ENCODE results near the gene FYB1. TPM values are rescaled to one million over a fixed set of nuclear protein-coding genes. Genes with fewer than 3 reads are reported as not detected.

Gene FYB1
- total and polyA plus RNA-seq, 2 of the 8 experiments (the other 6 are each of a cell fraction or from before 2014, with no cell fraction given) = not detected

- no peaks in the 10 kb centered on the region; the same call in 1 of the 2 replicates for H3K79me1 ChIP-seq (ENCODE audit: low read depth, low read length)
- H3K79me2 ChIP-seq (ENCODE audit: control insufficient read depth in 1 of 2, insufficient read depth in 2 of 2, low read length in 2 of 2) = peaks cover 0 to 95% of the 10 kb centered on the region in 2 experiments; a peak in 3 of 4 replicates
- WGBS, 2 experiments (ENCODE audit: extremely low coverage in 1 of 2, insufficient coverage in 1 of 2, insufficient read length in 1 of 2, insufficient replicate concordance in 2 of 2, low coverage in 1 of 2, low lambda C conversion rate in 2 of 2, missing lambda C conversion rate in 1 of 2) = 82% methylated on average over 3 of the region's 3 CpGs; no CpG with 5 or more reads in 1 of the 2 experiments
- H3K4me3 ChIP-seq (ENCODE audit: extremely low read depth in 1 of 4, insufficient read depth in 2 of 4, low read depth in 3 of 4, low read length in 4 of 4) = no peak overlapping the region
- no peak overlapping the region for H2BK15ac ChIP-seq (ENCODE audit: low read length)
- H2BK12ac ChIP-seq (ENCODE audit: low read depth, low read length) = no peak overlapping the region
- no peak overlapping the region for H3K56ac ChIP-seq (replicated peaks; ENCODE audit: insufficient read length, low read depth, low read length)
- H3K9ac ChIP-seq (replicated peaks in 1 of 4; ENCODE audit: extremely low read depth in 1 of 4, low read depth in 3 of 4, low read length in 3 of 4) = no peak overlapping the region
- no peaks in the 10 kb centered on the region for H3K27me3 ChIP-seq (replicated peaks in 1 of 4; ENCODE audit: control insufficient read depth in 3 of 4, extremely low read depth in 1 of 4, insufficient read depth in 3 of 4, low read length in 3 of 4)
- DNase-seq (ENCODE audit: low read depth in 1 of 2, low spot score in 2 of 2) = no peak
- H4K91ac ChIP-seq (replicated peaks; ENCODE audit: insufficient read length, low read length) = no peak overlapping the region
- no peak for FAIRE-seq
- H2BK120ac ChIP-seq (replicated peaks; ENCODE audit: low read depth, low read length) = no peak overlapping the region
- CTCF ChIA-PET (ENCODE audit: partially characterized antibody) = interaction anchor here (1.0 kb wide), 1 partner anchor 12 kb away, joined by 3 read pairs; no protein-coding TSS in a partner anchor
- peaks cover 0 to 4% (median 3%) of the 10 kb centered on the region in 4 experiments; a peak in 3 of 7 replicates for H3K4me1 ChIP-seq (replicated peaks in 1 of 4; ENCODE audit: control insufficient read depth in 3 of 4, insufficient read depth in 4 of 4, low read length in 3 of 4)
- no peak overlapping the region for H3K27ac ChIP-seq (ENCODE audit: low read depth, low read length)
- H2AK5ac ChIP-seq (ENCODE audit: low read depth, low read length) = no peak overlapping the region
- no peak overlapping the region for H4K8ac ChIP-seq (ENCODE audit: extremely low read depth, insufficient read depth, low read length)
- H3K18ac ChIP-seq (ENCODE audit: extremely low read depth, low read length) = no peak overlapping the region
- POLR2A ChIA-PET (ENCODE audit: partially characterized antibody) = no interaction called here
- peaks cover 0 to 19% (median 4%) of the 10 kb centered on the region in 4 experiments; a peak in 4 of 8 replicates for H3K36me3 ChIP-seq (ENCODE audit: control insufficient read depth in 2 of 4, insufficient read depth in 4 of 4, low read length in 3 of 4)
- no peak overlapping the region for H2BK5ac ChIP-seq (ENCODE audit: low read depth, low read length)
- no peak overlapping the region for H3K23ac ChIP-seq (ENCODE audit: insufficient read length)
- peaks cover 16 to 17% of the 10 kb centered on the region in 2 experiments for H3K9me3 ChIP-seq (ENCODE audit: insufficient read depth in 2 of 2, low read depth in 1 of 2, low read length in 1 of 2)
- no peak overlapping the region; a peak in 1 of 4 replicates for H3K4me2 ChIP-seq (ENCODE audit: insufficient read depth in 1 of 2, low read depth in 2 of 2, low read length in 2 of 2)
- no peak overlapping the region for H3K14ac ChIP-seq (ENCODE audit: insufficient read length)
- no peaks in the 10 kb centered on the region for H4K20me1 ChIP-seq (replicated peaks in 1 of 2; ENCODE audit: control insufficient read depth in 1 of 2, insufficient read depth in 2 of 2, low read length in 2 of 2)
- H2AFZ ChIP-seq (ENCODE audit: low read length) = no peak overlapping the region
- H3K23me2 ChIP-seq (ENCODE audit: low read depth, low read length) = no peaks in the 10 kb centered on the region; the same call in 1 of the 2 replicates
- no peak overlapping the region for H2BK20ac ChIP-seq (ENCODE audit: low read length)
- H4K5ac ChIP-seq (ENCODE audit: insufficient read length, low read depth, low read length) = no peak overlapping the region
- H3K4ac ChIP-seq (replicated peaks; ENCODE audit: insufficient read length, low read depth, low read length) = no peak overlapping the region
- no peak for TF ChIP-seq KDM5A (IDR thresholded peaks at IDR 0.05; ENCODE audit: low read length)
- no peak for TF ChIP-seq RBBP5 (IDR thresholded peaks at IDR 0.05; ENCODE audit: borderline replicate concordance, low read depth, low read length)
- TF ChIP-seq, protein P1, sequence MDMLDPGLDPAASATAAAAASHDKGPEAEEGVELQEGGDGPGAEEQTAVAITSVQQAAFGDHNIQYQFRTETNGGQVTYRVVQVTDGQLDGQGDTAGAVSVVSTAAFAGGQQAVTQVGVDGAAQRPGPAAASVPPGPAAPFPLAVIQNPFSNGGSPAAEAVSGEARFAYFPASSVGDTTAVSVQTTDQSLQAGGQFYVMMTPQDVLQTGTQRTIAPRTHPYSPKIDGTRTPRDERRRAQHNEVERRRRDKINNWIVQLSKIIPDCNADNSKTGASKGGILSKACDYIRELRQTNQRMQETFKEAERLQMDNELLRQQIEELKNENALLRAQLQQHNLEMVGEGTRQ (IDR thresholded peaks at IDR 0.05; ENCODE audit: low read length) = no peak
- TF ChIP-seq YY1 (IDR thresholded peaks at IDR 0.05; ENCODE audit: low read depth, low read length) = no peak
- TF ChIP-seq JUND (IDR thresholded peaks at IDR 0.05; ENCODE audit: low read length) = no peak
- TF ChIP-seq BCL11A (IDR thresholded peaks at IDR 0.05; ENCODE audit: low read depth in 2 of 2, low read length in 2 of 2) = no peak
- no peak for TF ChIP-seq SRF (IDR thresholded peaks at IDR 0.05; ENCODE audit: low read depth, low read length)
Measured at GRCh38 chr5:39068099-39068498, 151.3 kb downstream of the FYB1 start.

Measured in H1 (cell line).